ENCODE measurements around the gene MARCOL. TPM values are rescaled to one million over a fixed set of nuclear protein-coding genes. Genes with fewer than 3 reads are reported as not detected.

The MARCOL gene
- total RNA-seq, 1 donor from 2014 or later = not detected

DNA sequence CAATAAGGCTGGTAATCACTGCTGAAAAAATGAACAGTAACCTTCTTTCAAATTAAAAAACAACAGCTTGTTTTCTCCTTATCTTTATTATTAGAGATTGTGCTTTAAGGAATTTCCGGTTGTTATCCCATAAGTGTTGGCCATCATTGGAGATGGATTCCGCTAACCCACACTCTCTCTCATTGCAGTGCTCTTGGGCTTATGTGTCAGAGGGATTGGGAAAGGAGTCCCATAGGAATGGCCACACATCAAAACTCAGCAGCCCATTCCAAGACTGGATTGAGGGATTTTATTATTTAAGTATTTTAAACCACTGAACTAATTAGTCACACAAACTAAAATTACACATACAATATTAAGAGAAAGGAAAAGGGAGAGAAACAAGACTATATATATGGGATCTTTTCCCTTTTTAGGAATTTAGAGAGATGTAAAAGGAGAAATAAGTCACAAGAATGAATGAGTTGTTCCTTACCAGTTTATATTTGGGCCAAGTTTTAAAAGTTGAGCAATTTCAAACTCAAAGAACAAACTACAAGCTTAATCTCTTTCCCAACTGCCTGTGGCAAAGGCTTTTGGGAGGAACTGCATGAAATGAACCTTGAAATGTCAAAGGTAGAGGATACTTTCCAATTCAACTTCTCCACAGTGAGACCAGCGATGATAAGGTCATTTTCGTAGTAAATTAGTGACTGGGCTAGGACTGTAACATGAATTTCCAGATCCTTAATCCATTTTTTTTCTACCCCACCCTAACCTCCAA, 33.1 kb upstream of the MARCOL start:
- Mint-ChIP-seq H3K4me3 (ENCODE audit: unreplicated experiment) (no peak overlapping the region), H3K36me3 (ENCODE audit: low read depth) (no peaks in the 10 kb centered on the region), H3K4me1 (ENCODE audit: low read depth) (no peaks in the 10 kb centered on the region), H3K9me3 (ENCODE audit: low read depth) (no peaks in the 10 kb centered on the region), H3K27ac (ENCODE audit: unreplicated experiment) (no peak overlapping the region), H3K27me3 (ENCODE audit: low read depth) (peaks cover 17% of the 10 kb centered on the region)
- DNase-seq (ENCODE audit: low spot score) = no peak
- no peak for TF ChIP-seq CTCF (IDR thresholded peaks at IDR 0.05)

DNA sequence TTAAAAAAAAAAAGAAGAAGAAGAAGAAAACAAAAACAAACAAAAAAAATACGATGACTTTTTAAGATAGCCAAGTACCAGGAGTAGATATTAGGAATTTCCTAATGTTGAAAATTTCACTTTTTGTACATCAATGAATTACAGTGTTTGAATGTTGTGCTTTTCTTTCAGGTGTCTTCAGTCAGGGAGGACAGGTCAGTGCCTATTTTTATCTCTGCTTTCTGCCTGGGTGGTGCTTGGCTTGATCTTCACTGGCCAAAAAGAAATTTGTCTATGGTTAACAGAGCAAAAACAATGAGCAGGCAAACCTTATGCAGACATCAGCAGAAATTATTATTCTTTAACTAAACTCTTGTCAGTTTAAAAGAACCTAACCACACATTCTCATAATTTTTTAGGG, 32.5 kb upstream of the MARCOL start:
- H3K27ac Mint-ChIP-seq (ENCODE audit: unreplicated experiment) = no peak overlapping the region

DNA sequence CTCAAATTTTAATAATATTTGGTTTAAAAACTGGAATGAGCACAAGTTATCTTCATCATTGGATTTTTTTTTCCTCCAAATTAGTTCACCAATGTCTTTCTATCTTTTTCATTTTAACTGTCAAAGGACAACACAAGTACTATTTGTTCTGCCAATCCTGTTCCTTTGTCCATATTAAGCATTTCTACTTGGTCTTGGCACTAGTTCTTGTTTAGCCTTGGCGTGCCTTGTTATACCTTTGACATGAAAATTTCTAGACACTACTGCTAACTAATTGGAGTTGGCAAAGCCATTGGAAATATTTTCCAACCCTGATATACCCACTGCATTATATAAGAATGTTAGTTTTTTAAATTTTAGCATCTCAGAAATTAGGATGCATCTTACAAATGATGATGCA, 31.7 kb upstream of the MARCOL start:
- TF ChIP-seq CTCF (IDR thresholded peaks at IDR 0.05) = no peak
- H3K27ac Mint-ChIP-seq (ENCODE audit: unreplicated experiment) = no peak overlapping the region

More for the DNA sequence above, 32.5 kb upstream of the MARCOL start:
- TF ChIP-seq CTCF (IDR thresholded peaks at IDR 0.05) = no peak
- no peak overlapping the region for H3K4me3 Mint-ChIP-seq (ENCODE audit: unreplicated experiment)
- no peak for DNase-seq (ENCODE audit: low spot score)
- no peaks in the 10 kb centered on the region for H3K36me3 Mint-ChIP-seq (ENCODE audit: low read depth)
- no peaks in the 10 kb centered on the region for H3K9me3 Mint-ChIP-seq (ENCODE audit: low read depth)
- H3K4me1 Mint-ChIP-seq (ENCODE audit: low read depth) = no peaks in the 10 kb centered on the region
- peaks cover 17% of the 10 kb centered on the region for H3K27me3 Mint-ChIP-seq (ENCODE audit: low read depth)

DNA sequence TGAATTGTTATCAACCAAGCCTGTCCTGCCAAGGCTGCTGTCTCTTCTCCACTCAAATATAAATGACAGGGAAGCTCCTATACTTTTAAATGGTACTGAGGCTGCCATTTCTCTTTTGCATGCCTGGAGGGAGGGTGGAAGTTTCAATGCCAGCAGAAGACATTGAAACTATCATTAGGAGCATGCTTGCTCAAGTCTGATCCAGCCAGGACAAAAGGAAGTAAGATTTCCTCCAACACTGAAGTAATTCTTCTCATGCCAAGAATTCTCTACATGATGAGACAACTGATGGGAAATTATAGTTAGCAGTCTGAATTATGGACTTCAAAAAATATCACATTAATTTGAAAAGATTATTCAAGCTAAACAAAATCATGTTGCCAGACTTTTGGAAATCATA, 30.1 kb upstream of the MARCOL start:
- Mint-ChIP-seq H3K36me3 (ENCODE audit: low read depth) (no peaks in the 10 kb centered on the region), H3K9me3 (ENCODE audit: low read depth) (no peaks in the 10 kb centered on the region), H3K4me1 (ENCODE audit: low read depth) (no peaks in the 10 kb centered on the region), H3K27me3 (ENCODE audit: low read depth) (peaks cover 15% of the 10 kb centered on the region), H3K27ac (ENCODE audit: unreplicated experiment) (no peak overlapping the region), H3K4me3 (ENCODE audit: unreplicated experiment) (no peak overlapping the region)
- DNase-seq (ENCODE audit: low spot score) = no peak
- no peak for TF ChIP-seq CTCF (IDR thresholded peaks at IDR 0.05)

More for the DNA sequence above, 31.7 kb upstream of the MARCOL start:
- Mint-ChIP-seq H3K4me3 (ENCODE audit: unreplicated experiment) (no peak overlapping the region), H3K36me3 (ENCODE audit: low read depth) (no peaks in the 10 kb centered on the region), H3K27me3 (ENCODE audit: low read depth) (peaks cover 15% of the 10 kb centered on the region), H3K9me3 (ENCODE audit: low read depth) (no peaks in the 10 kb centered on the region), H3K4me1 (ENCODE audit: low read depth) (no peaks in the 10 kb centered on the region)
- no peak for DNase-seq (ENCODE audit: low spot score)

- H3K9me3 Mint-ChIP-seq (ENCODE audit: low read depth) = no peaks in the 10 kb centered on the region
- no peaks in the 10 kb centered on the region for H3K36me3 Mint-ChIP-seq (ENCODE audit: low read depth)
- no peak overlapping the region for H3K27ac Mint-ChIP-seq (ENCODE audit: unreplicated experiment)
- H3K27me3 Mint-ChIP-seq (ENCODE audit: low read depth) = peaks cover 15% of the 10 kb centered on the region
- no peak for DNase-seq (ENCODE audit: low spot score)
- H3K4me3 Mint-ChIP-seq (ENCODE audit: unreplicated experiment) = no peak overlapping the region
- no peak for TF ChIP-seq CTCF (IDR thresholded peaks at IDR 0.05)
- H3K4me1 Mint-ChIP-seq (ENCODE audit: low read depth) = no peaks in the 10 kb centered on the region
Measured at GRCh38 chr5:148209151-148209770, 29.1 kb upstream of the MARCOL start.
